ENCODE results near the gene MBOAT7. TPM values are rescaled to one million over a fixed set of nuclear protein-coding genes. Genes with fewer than 3 reads are reported as not detected.

Gene MBOAT7
- total RNA-seq, 2 donors from 2014 or later, result 40.5 to 98.9 TPM

GRCh38 chr19:54133957-54134590, 55.3 kb downstream of the MBOAT7 start:
- TF ChIP-seq POLR2A (IDR thresholded peaks at IDR 0.05), result no peak
- 72 to 81% methylated on average over 2 of the region's 2 CpGs for WGBS, 2 donors
- ATAC-seq, result no peak
- Histone ChIP-seq H3K9me3 (no peaks in the 10 kb centered on the region), H3K4me1 (peaks cover 28% of the 10 kb centered on the region), H3K4me3 (no peak overlapping the region), H3K27me3 (no peaks in the 10 kb centered on the region), H3K27ac (no peak overlapping the region), H3K36me3 (replicated peaks in 1 of 2; ENCODE audit: insufficient read depth in 1 of 2, low read depth in 2 of 2) (peaks cover 5 to 9% of the 10 kb centered on the region in 2 donors)
- intact Hi-C loops (cut with DNase I), result no loop called here
- no peak for DNase-seq

GRCh38 chr19:54133312-54133956, 55.9 kb downstream of the MBOAT7 start:
- ATAC-seq, result no peak
- Histone ChIP-seq H3K4me3 (no peak overlapping the region), H3K27ac (no peak overlapping the region), H3K27me3 (no peaks in the 10 kb centered on the region), H3K36me3 (replicated peaks in 1 of 2; ENCODE audit: insufficient read depth in 1 of 2, low read depth in 2 of 2) (peaks cover 5 to 9% of the 10 kb centered on the region in 2 donors), H3K4me1 (peaks cover 21% of the 10 kb centered on the region), H3K9me3 (no peaks in the 10 kb centered on the region)
- intact Hi-C loops (cut with DNase I), result no loop called here
- TF ChIP-seq POLR2A (IDR thresholded peaks at IDR 0.05), result no peak
- TF ChIP-seq CTCF (IDR thresholded peaks at IDR 0.05), result no peak
- 81 to 89% methylated on average over 5 to 10 of the region's 10 CpGs for WGBS, 2 donors
- no peak for DNase-seq

GRCh38 chr19:54129617-54129996, 59.8 kb downstream of the MBOAT7 start:
- Histone ChIP-seq H3K9me3 (no peaks in the 10 kb centered on the region), H3K27ac (no peak overlapping the region), H3K4me1 (no peaks in the 10 kb centered on the region), H3K27me3 (no peaks in the 10 kb centered on the region), H3K36me3 (replicated peaks in 1 of 2; ENCODE audit: insufficient read depth in 1 of 2, low read depth in 2 of 2) (peaks cover 8 to 36% of the 10 kb centered on the region in 2 donors), H3K4me3 (no peak overlapping the region)
- intact Hi-C loops (cut with DNase I), result no loop called here
- ATAC-seq (no peak), DNase-seq (no peak)
- no peak for TF ChIP-seq CTCF (IDR thresholded peaks at IDR 0.05)
- 91% methylated on average over 20 of the region's 20 CpGs; no CpG with 5 or more reads in 1 of the 2 donors for WGBS, 2 donors

- DNase-seq, result no peak
- Histone ChIP-seq H3K4me3 (no peak overlapping the region), H3K36me3 (replicated peaks in 1 of 2; ENCODE audit: insufficient read depth in 1 of 2, low read depth in 2 of 2) (peaks cover 10 to 40% of the 10 kb centered on the region in 2 donors), H3K4me1 (no peaks in the 10 kb centered on the region), H3K9me3 (no peaks in the 10 kb centered on the region), H3K27ac (no peak overlapping the region), H3K27me3 (no peaks in the 10 kb centered on the region)
- intact Hi-C loops (cut with DNase I), result no loop called here
- WGBS, 2 donors, result 96 to 97% methylated on average over 11 to 40 of the region's 41 CpGs
- TF ChIP-seq POLR2A (IDR thresholded peaks at IDR 0.05), result no peak
- TF ChIP-seq CTCF (IDR thresholded peaks at IDR 0.05), result no peak
- ATAC-seq, result no peak
Observed at GRCh38 chr19:54128796-54129616, 60.4 kb downstream of the MBOAT7 start.

GRCh38 chr19:54128441-54128725, 61.0 kb downstream of the MBOAT7 start:
- DNase-seq, result no peak
- intact Hi-C loops (cut with DNase I), result no loop called here
- H3K4me3 ChIP-seq, result no peak overlapping the region
- no peaks in the 10 kb centered on the region for H3K27me3 ChIP-seq
- no peak for TF ChIP-seq CTCF (IDR thresholded peaks at IDR 0.05)
- TF ChIP-seq POLR2A (IDR thresholded peaks at IDR 0.05), result no peak
- WGBS, 2 donors, result 88 to 95% methylated on average over 18 to 20 of the region's 20 CpGs
- H3K4me1 ChIP-seq, result no peaks in the 10 kb centered on the region
- peaks cover 10 to 43% of the 10 kb centered on the region in 2 donors for H3K36me3 ChIP-seq (replicated peaks in 1 of 2; ENCODE audit: insufficient read depth in 1 of 2, low read depth in 2 of 2)
- no peak overlapping the region for H3K27ac ChIP-seq
- no peaks in the 10 kb centered on the region for H3K9me3 ChIP-seq
- no peak for ATAC-seq

Data from body of pancreas (tissue), 4 donors.